HG03460 (cell line): ENCODE data around the gene OXGR1.

Experiments
- ATAC-seq: cut with Tn5 transposase; IDR thresholded peaks from one replicate; pipeline ENCODE4 v1.9.1; 2021; ENCODE audit not compliant: unreplicated experiment

OXGR1 gene

DNA sequence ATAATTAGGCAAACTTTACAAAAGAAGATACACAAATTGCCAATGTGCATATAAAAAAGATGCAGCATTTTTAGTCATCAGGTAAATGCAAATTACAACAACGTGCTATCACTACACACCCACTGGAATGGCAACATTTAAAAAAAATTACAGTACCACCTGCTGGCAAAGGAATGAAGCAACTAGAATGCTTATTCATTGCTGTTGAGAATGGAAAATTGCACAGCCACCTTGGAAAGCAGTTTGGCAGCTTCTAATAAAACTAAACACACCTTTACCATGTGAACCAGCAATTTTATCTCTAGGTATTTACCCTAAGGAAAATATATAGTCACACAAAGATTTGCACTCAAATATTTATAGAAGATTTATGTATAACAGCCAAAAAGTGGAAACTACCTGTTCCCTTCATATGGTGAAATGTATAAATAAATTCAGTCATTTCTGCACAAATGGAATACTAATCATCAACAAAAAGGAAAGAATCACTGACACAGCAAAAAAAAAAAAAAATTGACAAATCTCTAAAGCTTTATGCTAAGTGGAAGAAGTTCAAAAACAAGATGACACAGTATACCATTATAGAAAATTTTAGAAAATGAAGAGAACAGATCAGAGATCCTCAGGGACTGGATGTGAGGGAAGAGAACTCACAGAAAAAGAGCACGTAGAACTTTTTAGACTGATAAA is 30.3 kb downstream of the OXGR1 start:
- ATAC-seq = no peak

DNA sequence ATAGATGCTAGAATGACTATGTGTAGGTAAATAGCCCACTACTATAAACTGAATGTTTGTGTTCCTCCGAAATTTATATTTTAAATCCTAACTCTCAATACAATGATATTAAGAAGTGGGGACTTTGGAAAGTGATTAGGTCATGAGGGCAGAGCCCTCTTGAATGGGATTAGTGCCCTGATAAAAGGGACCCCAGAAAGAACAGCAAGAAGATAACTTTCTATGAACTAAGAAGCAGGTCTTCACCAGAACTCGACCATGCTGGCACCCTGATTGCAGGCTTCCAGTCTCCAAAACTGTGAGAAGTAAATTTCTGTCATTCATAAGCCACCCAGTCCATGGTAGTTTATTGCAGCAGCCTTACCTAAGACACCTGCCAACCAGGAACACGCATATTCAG is 33.9 kb downstream of the OXGR1 start:
- ATAC-seq = no peak

DNA sequence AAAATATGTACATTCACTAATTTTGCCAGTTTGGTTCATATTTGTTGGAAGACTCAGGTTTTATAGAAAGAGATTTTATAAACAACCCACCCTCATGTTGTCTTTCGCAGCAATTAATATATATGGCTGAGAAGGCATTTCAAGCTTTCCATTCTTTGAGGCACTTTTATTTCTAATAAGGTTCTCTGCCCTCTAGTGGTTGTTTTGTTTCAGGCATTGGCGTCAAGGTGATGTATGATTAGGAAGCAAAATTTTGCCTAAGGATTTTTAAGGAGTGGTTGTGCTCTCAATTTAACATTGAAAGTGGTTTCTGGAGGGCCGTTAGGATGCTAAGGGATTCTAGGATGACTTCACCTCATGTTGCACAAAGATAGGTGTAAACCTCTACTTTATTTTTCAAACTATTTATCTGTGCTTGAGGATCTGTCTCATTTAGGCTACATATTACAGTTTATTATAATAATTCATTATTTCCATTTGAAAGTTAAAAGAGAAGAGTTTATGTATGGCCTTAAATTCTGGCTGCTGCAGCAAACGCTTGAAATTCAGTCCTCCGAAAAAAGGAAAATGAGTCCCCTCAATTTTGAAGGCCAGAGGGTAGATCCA is 35.9 kb downstream of the OXGR1 start:
- ATAC-seq = no peak

- ATAC-seq = no peak
These were observed 41.7 kb downstream of the OXGR1 start for GRCh38 chr13:96952595-96952994.

- ATAC-seq = no peak
These were observed 46.1 kb downstream of the OXGR1 start for GRCh38 chr13:96948127-96948526.

- no peak for ATAC-seq
These were observed 46.8 kb downstream of the OXGR1 start for GRCh38 chr13:96947343-96947910.

- no peak for ATAC-seq
These were observed 47.5 kb downstream of the OXGR1 start for GRCh38 chr13:96946709-96947311.

DNA sequence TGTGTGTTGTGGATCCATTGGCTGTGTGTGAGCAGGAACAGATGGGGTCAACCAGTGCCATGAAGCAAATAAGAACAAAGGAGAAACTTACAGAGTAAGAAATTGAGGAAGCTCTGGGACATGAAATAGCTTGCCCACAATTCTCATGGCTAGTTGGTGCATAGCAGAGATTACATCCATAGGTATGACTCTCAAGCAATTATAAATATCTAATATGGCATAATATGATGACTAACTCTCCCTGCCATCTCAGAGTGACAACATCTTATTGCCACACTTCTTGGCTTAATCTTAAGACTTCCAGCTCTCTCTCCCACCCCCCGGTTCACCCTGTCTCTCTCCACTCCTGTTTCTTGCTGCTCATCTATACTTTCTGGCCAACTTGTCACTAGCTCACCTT is 53.3 kb downstream of the OXGR1 start:
- no peak for ATAC-seq

DNA sequence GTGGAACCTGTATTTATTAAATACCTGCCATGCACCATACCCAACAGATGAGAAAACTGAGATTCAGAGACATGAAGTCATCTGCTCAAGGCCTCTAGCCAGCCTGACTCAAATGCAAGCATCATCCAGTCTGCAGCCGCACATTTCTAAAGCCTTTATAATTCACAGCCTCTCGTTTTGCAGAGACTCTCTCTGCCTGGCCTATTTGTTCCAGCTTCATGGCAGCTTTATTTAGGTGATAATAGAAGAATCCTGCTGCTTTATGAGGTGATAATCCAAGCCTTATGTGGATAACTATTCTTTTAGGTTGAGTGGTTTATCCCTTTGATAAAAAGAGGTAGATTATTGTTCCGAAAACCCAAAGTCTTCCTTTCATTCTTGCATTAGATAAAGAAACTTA is 58.4 kb downstream of the OXGR1 start:
- no peak for ATAC-seq
